NCI-H748 (cell line): Measurements from ENCODE around the gene SAMD3.
"Not testable (repeated sequence)": the region's sequence is repeated elsewhere in the genome, so short reads cannot be mapped to it uniquely, and the experiment has no call there.

Experiments used
- DNase-seq: peaks from one replicate; lab custom pipeline; 2025; ENCODE audit not compliant: unreplicated experiment; lab: John Stamatoyannopoulos, UW

SAMD3 gene

DNA sequence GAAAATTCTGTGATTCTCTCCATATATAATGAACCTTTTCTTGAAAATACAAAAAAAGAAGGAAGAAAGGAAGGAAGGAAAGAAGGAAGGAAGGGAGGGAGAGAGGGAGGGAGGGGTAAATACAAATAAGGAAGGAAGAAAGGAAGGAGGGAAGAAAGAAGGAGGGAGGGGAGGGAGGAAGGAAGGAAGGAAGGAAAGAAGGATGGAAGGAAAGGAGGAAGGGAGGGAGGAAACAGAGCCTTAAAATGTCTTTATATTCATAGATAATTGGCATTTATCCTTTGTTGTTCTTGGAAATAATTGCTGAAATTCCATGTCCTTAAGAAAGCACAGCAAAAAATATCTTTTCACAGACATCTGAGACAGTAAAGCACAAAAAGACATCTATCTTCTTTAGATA lies 40.3 kb downstream of the SAMD3 start:
- DNase-seq: no peak

- DNase-seq: no peak
Observed at GRCh38 chr6:130178692-130179091, 44.1 kb downstream of the SAMD3 start.

DNA sequence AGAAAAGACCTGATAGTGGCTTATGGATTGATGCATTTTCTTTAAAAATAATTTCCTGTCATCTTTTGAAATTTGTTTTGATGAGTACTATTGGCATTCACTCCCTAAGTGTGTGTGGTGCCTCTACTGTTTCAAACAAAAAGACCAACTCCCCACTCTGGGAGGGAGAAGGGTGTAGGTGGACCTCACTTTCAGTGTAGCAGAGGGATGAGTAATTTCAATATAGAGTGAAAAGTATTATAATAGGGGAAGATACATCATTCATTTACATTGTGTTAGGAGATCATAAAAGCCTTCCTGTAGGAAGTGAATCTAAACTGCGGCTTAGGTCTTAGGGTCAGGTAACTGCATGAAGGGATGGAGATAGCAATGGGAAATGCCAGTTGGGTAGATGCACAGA lies 46.4 kb downstream of the SAMD3 start:
- DNase-seq: no peak

- DNase-seq: not testable (repeated sequence)
Observed at GRCh38 chr6:130173377-130174004, 49.3 kb downstream of the SAMD3 start.

GRCh38 chr6:130170160-130170559 lies 52.6 kb downstream of the SAMD3 start:
- DNase-seq: not testable (repeated sequence)

DNA sequence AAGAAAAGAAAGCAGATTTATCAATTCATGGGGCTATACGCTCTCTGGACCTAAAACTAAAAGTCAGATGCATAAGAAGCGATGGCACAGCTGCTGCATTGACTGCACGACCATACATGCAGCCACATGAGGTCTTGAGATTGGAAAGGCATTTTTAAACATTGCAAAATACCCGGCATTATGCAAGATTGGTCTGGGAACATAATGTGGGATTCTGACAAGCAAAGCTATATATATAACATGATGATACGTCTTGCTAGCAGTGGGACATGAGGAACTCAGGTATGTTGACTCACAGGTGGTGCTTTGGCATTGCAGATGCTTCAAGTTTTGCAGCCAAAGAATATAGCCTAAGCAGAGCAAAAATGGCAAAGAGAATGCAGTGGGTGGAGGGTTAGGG lies 55.1 kb downstream of the SAMD3 start:
- DNase-seq: no peak

DNA sequence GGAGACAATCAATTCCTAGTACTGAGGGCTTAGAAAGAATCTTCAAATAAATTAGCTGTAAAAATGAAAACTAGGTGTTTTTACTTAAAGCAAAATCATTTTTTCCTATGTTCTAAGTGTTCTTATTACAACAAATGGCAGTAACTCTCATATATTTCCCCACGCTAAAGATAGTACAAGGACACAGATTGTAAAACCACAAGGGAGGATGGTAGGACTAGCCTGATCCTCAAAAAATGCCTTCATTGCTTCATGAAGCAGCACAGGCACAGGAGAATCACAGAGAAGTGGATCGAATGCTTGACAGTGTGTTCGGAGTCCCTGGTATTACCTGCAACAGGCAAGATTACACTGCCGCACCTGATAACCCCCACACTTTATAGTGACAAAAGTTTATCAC lies 58.5 kb downstream of the SAMD3 start:
- no peak for DNase-seq

DNA sequence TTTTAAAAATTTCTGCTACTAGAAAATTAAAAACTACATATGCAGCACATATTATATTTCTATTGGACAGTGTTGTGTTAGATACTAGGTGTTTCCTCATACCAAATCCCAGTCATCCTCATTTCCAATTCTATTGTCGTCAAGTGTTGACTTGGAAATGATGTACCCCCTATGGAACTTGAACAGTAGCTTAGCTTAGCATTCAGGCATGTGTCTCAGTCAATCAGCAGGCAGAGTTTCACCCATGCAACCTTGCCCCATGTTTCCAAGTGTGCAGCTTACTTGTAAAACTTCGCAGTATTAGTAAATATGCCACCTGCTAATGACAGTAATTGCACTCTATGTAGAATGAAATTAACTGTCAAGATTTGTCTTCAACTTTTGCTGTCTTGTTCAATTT lies 59.5 kb downstream of the SAMD3 start:
- no peak for DNase-seq

GRCh38 chr6:130162421-130162820 lies 60.3 kb downstream of the SAMD3 start:
- no peak for DNase-seq

DNA sequence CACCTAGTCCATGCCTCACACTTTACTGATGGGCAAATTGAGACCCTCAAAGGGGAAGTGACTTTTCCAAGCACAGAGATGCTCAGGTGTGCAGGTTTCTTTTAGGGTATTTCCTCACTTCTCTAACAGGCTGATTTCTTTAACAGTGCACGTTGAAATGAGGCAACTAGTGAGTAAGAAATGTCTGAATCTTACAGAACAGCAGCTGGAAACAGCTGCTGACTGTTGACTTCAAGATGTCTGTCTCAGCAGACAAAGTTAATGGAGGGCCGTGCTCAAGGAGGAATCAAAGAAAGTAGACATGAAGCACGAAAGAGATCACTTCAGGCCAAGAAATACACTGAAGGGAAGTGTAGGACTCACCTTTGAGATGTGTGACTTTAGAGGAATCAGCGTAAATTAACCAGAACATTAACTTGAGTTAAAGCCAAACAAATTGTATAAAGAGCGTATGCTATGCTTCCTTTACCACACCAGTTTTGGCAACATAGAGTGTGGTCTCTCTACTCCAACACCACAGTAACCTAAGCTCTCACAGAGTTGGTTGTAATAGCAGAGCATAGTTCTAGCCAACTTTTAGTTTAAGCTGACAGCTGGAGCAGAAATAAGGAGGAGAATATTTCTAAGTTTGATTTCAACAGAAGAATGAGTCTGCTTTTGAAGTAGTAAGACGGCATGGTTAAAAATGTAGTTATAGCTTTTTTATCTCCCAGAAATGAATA lies 60.9 kb downstream of the SAMD3 start:
- no peak for DNase-seq

DNA sequence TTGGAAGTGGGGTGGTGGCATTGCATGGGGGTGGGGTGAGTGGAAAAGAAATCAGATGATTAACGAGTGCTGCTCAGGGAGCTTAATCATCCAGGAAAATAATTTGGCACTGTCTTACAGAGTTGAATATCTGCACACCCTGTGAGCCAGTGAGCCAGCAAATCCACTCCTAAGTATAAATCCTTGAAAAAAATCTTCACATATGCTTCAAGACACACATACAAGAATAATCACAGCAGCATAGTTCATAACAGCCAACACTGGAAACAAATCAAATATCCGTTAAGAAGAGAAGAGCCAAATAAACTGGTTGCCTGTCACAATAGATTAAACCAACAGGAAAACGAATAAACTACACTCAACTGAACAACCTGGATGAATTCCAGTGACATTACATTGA lies 62.8 kb downstream of the SAMD3 start:
- DNase-seq: no peak

DNA sequence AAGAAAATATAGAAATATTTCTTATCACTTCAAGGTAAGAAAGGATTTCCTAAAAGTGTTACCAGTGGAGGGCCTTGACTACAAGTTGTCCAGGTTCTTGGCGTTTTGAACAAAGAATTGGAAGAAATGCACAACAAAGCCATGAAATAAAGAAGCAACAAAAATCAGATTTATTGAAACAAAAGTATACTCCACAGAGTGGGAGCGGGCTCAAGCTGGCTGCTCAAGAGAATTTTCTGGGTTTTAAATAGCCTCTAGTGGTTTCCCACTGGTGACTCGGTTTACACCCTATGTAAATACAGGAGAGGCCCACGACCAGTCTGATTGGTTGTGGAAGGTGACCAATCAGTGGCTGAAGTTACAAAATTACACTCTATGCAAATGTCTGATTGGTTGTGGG lies 64.2 kb downstream of the SAMD3 start:
- DNase-seq: no peak

DNA sequence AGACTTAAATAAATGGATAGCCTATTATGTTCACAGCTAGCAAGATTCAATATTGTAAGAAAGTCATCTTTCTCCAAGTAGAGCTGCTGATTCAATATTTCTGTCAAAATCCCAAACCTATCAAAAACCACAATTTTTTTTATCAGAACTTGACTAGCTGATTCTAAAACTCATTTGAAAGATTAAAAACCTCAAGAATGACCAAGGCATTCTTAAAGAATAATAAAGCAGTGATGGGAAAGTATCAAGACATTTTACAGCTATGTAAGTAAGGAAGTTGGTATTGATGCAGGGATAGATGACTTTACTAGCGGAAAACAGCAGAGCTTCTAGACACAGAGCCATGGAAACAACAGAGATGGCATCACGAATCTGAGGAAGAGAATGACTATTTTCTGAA lies 64.7 kb downstream of the SAMD3 start:
- no peak for DNase-seq

- DNase-seq: no peak
Observed at GRCh38 chr6:130156908-130157307, 65.8 kb downstream of the SAMD3 start.

GRCh38 chr6:130152908-130153510 lies 69.7 kb downstream of the SAMD3 start:
- DNase-seq: no peak

GRCh38 chr6:130150906-130151305 lies 71.8 kb downstream of the SAMD3 start:
- DNase-seq: no peak

DNA sequence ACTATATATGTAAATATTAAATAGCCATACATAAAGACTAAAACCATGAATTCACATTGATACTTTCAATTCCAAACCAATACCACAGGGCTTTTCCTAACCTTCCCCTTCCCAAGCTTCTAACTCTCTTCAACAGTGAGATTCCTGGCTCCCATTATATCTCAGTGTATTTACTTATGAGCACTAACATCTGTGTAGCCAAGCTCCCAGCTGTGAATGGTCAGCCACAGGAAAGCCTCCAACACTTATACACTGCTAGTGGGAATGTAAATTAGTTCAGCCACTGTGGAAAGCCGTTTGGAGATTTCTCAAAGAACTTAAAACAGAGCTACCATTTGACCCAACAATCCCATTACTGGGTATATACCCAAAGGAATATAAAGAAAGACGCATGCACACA lies 73.7 kb downstream of the SAMD3 start:
- not testable (repeated sequence) for DNase-seq

DNA sequence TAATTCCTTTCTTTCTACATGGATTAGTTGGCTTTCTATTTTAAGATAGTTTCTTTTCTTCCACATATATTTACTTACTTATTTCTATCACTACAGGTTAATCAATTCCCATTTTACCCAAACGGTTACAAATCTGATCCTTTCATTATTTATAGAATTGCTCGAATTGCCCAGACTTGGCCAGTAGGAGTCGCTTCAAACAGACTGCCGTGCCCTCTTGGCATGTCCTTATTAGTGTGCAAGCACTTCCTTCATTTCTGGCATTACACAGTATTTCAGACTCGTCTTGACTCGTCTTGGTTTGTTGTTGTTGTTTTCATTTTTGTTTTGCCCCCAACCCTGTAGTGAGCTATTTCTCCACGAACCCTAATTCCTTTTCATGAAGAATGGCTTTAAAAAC lies 74.6 kb downstream of the SAMD3 start:
- no peak for DNase-seq

- no peak for DNase-seq
Observed at GRCh38 chr6:130147111-130147510, 75.6 kb downstream of the SAMD3 start.

GRCh38 chr6:130143709-130144108 lies 79.0 kb downstream of the SAMD3 start:
- no peak for DNase-seq

DNA sequence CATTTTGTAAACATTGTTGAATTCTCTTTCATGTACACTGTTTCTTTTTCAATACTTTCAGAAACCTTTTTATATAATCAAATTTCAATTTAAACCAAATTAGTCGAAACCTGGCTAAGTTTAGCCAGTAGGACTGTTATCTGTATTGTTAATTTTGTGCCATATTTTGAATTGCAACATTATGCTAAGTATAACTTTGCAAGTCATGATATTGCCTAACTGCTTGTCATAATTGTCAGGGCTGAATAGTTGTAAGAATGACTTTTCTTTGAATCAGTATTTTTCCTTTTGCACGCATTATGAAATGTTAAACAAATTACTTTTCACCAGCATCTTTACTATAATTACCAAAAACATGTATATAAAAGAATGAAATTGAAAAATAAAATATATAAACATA lies 82.7 kb downstream of the SAMD3 start:
- DNase-seq: no peak

- DNase-seq: no peak
Observed at GRCh38 chr6:130138909-130139242, 83.9 kb downstream of the SAMD3 start.
